GM19043 (cell line): ENCODE results near the gene TLCD3B.

Source experiments
- ATAC-seq: cut with Tn5 transposase; IDR thresholded peaks from one replicate; pipeline ENCODE4 v1.9.1; 2021; ENCODE audit warnings: low read depth; ENCODE audit not compliant: unreplicated experiment

The TLCD3B gene

GRCh38 chr16:30006659-30007377 lies 24.3 kb downstream of the TLCD3B start:
- no peak for ATAC-seq

GRCh38 chr16:30006095-30006473 lies 25.0 kb downstream of the TLCD3B start:
- no peak for ATAC-seq

GRCh38 chr16:30005341-30006094 lies 25.6 kb downstream of the TLCD3B start:
- ATAC-seq, result no peak

GRCh38 chr16:30004811-30005242 lies 26.2 kb downstream of the TLCD3B start:
- ATAC-seq, result no peak

GRCh38 chr16:30004424-30004776 lies 26.7 kb downstream of the TLCD3B start:
- no peak for ATAC-seq

- no peak for ATAC-seq
These were observed 27.2 kb downstream of the TLCD3B start for GRCh38 chr16:30003670-30004423.

- no peak for ATAC-seq
These were observed 28.3 kb downstream of the TLCD3B start for GRCh38 chr16:30002614-30003346.

- ATAC-seq, result no peak
These were observed 30.1 kb downstream of the TLCD3B start for GRCh38 chr16:30000735-30001631.

- no peak for ATAC-seq
These were observed 31.5 kb downstream of the TLCD3B start for GRCh38 chr16:29999605-30000004.

GRCh38 chr16:29996766-29997250 lies 34.3 kb downstream of the TLCD3B start:
- no peak for ATAC-seq

- ATAC-seq, result peak; percentile 89
These were observed 34.9 kb downstream of the TLCD3B start, which contains the start of gene INO80E for GRCh38 chr16:29995911-29996765. Gene INO80E (plus strand): TSS chr16:29996241. CDS start chr16:29996311, 70 bp downstream.

- ATAC-seq, result no peak
These were observed 35.7 kb downstream of the TLCD3B start, which contains the start of gene HIRIP3 for GRCh38 chr16:29995324-29995910. Gene HIRIP3 (minus strand): TSS chr16:29995617. CDS start chr16:29995605, 12 bp downstream.

- ATAC-seq, result no peak
These were observed 36.3 kb downstream of the TLCD3B start for GRCh38 chr16:29994600-29995323.

- ATAC-seq, result no peak
These were observed 37.0 kb downstream of the TLCD3B start for GRCh38 chr16:29993903-29994599.

- ATAC-seq, result no peak
These were observed 37.7 kb downstream of the TLCD3B start for GRCh38 chr16:29993191-29993902.

GRCh38 chr16:29992344-29992967 lies 38.6 kb downstream of the TLCD3B start:
- ATAC-seq, result no peak
